ENCODE data around the gene PPP2R2D.
"Not testable (repeated sequence)": the region's sequence is repeated elsewhere in the genome, so short reads cannot be mapped to it uniquely, and the experiment has no call there.

Gene PPP2R2D

GRCh38 chr10:131949041-131949862 lies 48.4 kb downstream of the PPP2R2D start:
- no peak for DNase-seq (ENCODE audit: low spot score)

GRCh38 chr10:131949908-131950307 lies 49.1 kb downstream of the PPP2R2D start:
- DNase-seq (ENCODE audit: low spot score), result not testable (repeated sequence)

- DNase-seq (ENCODE audit: low spot score), result no peak
These were observed 53.7 kb downstream of the PPP2R2D start for GRCh38 chr10:131954356-131954965.

GRCh38 chr10:131955591-131956340 lies 55.0 kb downstream of the PPP2R2D start:
- DNase-seq (ENCODE audit: low spot score), result no peak

GRCh38 chr10:131959841-131960240 lies 59.0 kb downstream of the PPP2R2D start:
- DNase-seq (ENCODE audit: low spot score), result no peak

GRCh38 chr10:131960631-131961046 lies 59.8 kb downstream of the PPP2R2D start:
- no peak for DNase-seq (ENCODE audit: low spot score)

- no peak for DNase-seq (ENCODE audit: low spot score)
These were observed 60.4 kb downstream of the PPP2R2D start for GRCh38 chr10:131961047-131961776.

GRCh38 chr10:131961777-131962662 lies 61.2 kb downstream of the PPP2R2D start:
- DNase-seq (ENCODE audit: low spot score), result peak; percentile 66

- no peak for DNase-seq (ENCODE audit: low spot score)
These were observed 62.5 kb downstream of the PPP2R2D start for GRCh38 chr10:131963350-131963749.

GRCh38 chr10:131963811-131964210 lies 63.0 kb downstream of the PPP2R2D start:
- DNase-seq (ENCODE audit: low spot score), result no peak

GRCh38 chr10:131964298-131964697 lies 63.5 kb downstream of the PPP2R2D start:
- DNase-seq (ENCODE audit: low spot score), result no peak

- no peak for DNase-seq (ENCODE audit: low spot score)
These were observed 68.1 kb downstream of the PPP2R2D start for GRCh38 chr10:131968949-131969348.

GRCh38 chr10:131970946-131971345 lies 70.1 kb downstream of the PPP2R2D start:
- no peak for DNase-seq (ENCODE audit: low spot score)

GRCh38 chr10:131971591-131971990 lies 70.8 kb downstream of the PPP2R2D start:
- no peak for DNase-seq (ENCODE audit: low spot score)

GRCh38 chr10:131972474-131973071 lies 71.8 kb downstream of the PPP2R2D start:
- no peak for DNase-seq (ENCODE audit: low spot score)

GRCh38 chr10:131973160-131973951 lies 72.5 kb downstream of the PPP2R2D start:
- no peak for DNase-seq (ENCODE audit: low spot score)

GRCh38 chr10:131974034-131974817 lies 73.4 kb downstream of the PPP2R2D start:
- no peak for DNase-seq (ENCODE audit: low spot score)

- DNase-seq (ENCODE audit: low spot score), result no peak
These were observed 74.2 kb downstream of the PPP2R2D start for GRCh38 chr10:131975003-131975402.

- DNase-seq (ENCODE audit: low spot score), result no peak
These were observed 75.0 kb downstream of the PPP2R2D start for GRCh38 chr10:131975796-131976195.

Measured in AG08395 (cell line).